GM19395 (cell line): ENCODE data around the gene ABLIM1.

ENCODE experiments used
- ATAC-seq: cut with Tn5 transposase; IDR thresholded peaks from one replicate; pipeline ENCODE4 v1.9.1; 2021; ENCODE audit warnings: mild to moderate bottlenecking, moderate library complexity; ENCODE audit not compliant: unreplicated experiment

ABLIM1 gene

GRCh38 chr10:114624951-114625780 is 32.9 kb downstream of the ABLIM1 start:
- ATAC-seq: no peak

- no peak for ATAC-seq
Measured at GRCh38 chr10:114624422-114624821, 33.7 kb downstream of the ABLIM1 start.

- no peak for ATAC-seq
Measured at GRCh38 chr10:114623661-114624294, 34.3 kb downstream of the ABLIM1 start.

GRCh38 chr10:114623155-114623554 is 34.9 kb downstream of the ABLIM1 start:
- ATAC-seq: no peak

DNA sequence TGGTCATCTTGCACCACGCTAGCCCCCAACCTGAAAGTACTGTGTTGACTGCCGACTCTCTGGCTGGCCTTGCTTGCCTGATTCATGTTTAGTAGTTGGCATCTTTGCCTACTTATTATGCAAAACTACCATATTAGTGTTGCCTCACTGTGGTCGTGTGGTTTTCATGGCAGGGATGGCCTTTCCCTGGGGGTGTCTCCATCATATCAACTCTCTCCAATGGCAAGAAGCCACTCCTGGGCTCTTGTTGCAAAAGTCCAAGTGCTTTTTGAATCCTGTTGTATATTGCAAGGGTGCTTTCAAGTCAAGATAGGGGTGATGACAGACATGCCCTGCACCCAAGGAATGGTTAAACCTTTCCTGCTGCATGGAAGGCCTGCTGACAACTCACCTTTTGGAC is 39.4 kb downstream of the ABLIM1 start:
- ATAC-seq: no peak

- no peak for ATAC-seq
Measured at GRCh38 chr10:114616516-114616915, 41.6 kb downstream of the ABLIM1 start.

DNA sequence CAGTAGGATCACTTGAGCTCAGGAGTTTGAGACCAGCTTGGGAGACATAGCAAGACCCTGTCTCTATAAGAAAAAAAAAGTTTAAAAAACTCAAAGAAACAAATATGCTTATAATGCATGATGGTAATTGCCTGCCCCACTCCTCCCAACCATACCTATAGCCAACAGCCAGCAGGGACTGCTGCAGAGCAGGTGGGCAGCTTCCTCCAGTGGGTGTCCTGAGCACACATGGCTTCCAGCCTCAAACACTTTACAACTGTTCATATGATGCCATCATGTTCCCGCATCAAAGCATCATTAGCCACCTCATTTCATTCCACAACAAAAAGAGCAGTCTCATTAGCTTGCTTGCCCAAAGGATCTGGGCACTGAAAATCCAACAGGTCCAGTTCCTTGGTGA is 42.0 kb downstream of the ABLIM1 start:
- ATAC-seq: no peak

DNA sequence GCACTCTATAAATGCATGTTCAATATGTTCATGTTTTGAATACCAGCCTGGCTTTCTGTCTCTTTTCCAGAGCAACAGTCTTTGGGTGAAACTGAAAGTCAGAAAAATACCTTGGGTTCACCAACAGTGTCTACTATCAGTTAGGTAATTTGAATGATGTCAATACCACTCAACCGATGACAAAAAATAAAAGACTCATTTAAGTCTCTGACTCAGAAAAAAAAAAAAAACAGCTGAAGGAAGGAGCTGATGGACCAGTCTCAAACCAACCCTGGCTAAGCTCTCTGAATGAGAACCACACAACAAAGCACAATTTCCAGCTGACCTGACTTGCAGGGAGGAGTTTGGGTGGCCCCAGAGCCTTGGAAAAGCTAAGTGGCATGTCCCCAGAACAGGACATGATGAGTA is 42.5 kb downstream of the ABLIM1 start:
- ATAC-seq: peak; percentile 96

DNA sequence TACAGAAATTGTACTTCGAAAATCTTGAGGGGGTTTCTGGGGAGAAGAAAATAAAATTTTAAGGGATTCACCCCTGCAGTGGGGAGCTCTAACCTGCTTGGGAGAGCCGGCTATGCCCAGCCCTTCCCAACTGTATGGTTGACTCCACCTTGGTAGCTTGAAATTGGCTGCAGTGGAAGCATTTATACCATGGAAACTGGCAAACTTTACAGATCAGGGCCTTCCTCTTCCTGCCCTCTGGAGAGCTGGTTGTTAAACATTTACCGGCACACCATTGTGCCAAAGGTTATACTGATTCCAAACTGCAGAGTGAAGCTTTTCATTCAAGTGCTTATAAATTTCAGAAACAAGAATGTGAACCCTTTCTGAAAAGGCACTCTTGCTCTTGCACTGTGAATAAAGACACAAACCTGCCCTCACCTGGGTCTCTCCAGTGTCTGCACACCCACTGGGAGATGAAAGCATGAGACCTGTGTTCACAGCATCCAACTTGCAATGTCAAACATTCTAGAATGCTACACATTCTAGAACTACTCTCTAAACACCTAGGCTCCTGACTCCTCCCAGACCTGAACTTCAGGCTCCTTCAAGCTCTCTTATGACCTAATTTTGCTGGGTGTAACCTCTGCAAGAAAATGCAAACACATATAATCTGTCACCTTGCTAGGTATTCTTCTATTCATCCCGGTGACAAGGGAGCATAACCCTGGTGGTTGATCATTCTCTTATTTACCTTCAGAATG is 44.7 kb downstream of the ABLIM1 start:
- no peak for ATAC-seq

DNA sequence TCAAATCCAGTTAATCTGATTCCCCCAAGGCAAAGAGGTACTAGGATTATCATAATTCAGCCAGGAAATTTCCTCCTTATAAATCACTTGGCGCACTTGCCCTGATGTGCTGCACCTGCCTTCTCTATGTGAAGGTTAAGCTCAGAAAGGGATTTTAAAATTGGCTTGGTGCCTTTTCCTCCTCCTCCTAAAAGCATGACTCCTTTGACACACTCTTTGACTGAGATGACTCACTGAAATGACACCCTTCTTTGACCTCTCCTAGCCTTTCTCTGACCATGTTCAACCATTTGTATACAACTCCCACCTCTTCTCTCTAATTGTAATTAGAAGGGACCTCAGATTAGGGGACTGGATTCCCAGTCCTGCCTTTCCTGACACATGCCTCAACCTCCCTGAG is 46.5 kb downstream of the ABLIM1 start:
- ATAC-seq: no peak

DNA sequence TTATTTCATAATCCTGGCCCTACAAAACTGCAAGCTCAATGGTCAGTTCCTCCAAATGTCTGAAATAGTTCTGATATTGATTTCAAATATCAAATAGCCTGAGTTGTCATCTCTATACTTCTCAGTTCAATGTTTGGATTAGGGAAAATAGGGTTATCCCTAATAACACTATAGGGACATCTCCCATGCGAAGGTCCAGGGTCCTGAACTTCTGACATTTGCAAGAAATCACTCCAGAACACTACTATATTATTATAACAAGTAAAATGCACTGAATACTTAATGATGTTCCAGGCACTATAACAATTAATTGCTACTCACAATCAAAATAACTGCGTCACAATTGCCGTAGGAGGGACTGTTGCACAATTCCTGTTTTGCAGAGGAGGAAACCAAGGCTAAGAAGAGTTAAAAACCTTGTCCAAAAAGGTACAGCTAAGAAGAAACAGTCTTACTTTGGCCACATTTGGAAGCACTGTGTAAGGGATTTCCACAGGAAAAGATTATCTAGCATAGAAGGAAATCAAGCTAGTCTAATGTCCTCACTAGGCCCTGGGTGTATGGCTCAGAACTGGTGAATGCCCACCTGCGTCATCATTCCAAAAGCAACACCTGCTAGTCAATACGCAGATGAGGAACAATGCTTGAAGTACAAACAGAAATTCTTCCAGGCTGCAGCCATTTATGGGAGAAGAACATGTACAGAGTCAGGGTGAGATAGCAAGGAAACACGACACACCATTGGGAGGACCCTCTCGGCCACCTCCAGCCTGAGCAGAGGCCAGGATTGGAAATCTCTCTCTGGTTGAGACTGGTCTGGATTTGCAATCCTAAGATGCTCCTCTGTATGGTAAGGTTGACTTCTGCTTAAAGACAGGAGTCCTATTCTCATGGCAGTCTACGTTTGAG is 48.3 kb downstream of the ABLIM1 start:
- ATAC-seq: no peak

DNA sequence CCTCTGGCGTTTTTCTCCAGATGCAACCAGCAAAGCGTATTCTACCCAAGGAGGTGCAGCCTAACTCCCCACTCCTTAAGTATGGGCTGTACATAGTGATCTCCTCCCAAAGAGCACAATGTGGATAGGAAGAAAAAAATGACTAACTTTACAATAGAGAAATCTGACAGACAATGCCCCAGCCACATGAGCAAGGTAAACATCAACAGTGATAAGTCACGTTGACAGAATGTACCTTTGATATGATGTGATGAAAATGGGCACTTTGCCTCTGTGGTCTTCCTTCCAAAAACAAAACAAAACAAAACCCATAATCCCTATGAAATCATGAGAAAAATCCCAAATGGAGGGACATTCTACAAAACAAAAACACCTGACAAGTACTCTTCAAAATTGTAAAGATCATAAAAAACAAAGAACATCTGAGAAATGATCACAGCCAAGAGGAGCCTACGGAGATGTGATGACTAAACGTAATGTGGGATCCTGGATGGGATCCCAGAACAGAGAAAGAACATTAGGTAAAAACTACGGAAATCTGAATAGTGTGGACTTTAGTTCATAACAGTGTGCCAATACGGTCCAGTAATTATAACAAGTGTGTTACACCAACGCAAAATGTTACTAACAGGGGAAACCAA is 50.6 kb downstream of the ABLIM1 start:
- ATAC-seq: no peak

DNA sequence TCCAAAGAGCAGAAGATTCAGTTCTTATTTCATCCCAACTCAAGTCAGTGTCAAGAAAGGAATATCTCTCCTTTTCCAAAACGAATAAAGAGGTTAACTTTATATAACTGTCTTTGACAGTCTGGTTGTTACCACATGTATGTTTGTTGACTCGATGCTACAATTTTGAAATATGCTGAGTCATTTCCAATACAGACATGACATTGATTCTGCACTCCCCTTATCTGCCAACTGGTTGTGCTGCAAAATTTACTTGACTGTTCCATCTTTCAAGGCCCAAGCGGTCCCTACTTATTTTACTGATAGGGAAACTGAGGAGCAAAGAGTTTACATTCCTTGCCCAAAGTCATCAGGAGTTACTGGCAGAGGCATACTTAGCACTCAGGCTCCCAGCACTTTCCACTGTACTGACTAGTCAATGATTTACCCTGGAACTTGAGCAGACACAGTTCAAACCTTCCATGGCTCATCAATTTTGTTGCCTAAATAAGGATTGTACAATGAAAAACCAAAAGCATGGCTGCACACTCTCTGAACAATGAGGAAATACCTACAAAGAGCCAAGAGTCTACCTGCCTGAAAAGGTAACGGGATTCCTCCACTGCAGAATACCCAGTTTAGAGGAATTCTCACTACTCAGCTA is 52.8 kb downstream of the ABLIM1 start:
- ATAC-seq: peak; percentile 64

DNA sequence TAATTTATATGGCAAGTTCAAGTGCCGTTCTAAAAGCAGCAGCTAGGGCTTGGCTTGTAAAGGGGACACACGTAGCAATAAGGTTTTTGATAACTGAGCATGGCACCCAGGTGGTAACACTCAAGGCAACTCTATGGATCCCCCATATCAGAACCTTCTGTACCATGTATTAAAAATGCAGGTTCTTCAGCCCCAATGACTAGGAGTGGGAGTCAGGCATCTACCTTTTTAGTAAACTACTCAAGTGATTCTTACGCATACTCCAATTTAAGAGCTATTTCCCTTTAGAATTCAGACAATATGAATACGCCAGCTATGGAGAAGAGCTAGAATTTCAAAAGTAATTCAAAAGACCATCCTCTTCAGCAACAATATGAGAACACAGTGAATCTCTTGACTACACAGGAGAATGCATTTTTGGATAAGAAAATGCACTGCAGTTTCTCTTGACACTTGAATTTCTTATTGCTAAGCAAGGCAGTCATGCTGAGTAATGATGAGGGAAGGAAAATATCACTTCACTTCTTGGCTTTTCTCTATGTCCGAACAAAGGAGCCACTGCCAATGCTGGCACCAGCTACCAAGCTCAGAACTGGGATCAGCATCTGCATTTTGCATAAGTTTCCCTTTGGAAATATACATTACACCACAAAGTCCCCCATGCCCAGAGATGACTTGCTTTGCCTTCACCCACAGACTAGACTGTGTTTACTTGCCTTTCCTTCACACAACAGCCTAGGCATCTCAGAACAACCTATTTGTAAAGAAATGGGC is 53.5 kb downstream of the ABLIM1 start:
- ATAC-seq: no peak

GRCh38 chr10:114603948-114604347 is 54.1 kb downstream of the ABLIM1 start:
- no peak for ATAC-seq

DNA sequence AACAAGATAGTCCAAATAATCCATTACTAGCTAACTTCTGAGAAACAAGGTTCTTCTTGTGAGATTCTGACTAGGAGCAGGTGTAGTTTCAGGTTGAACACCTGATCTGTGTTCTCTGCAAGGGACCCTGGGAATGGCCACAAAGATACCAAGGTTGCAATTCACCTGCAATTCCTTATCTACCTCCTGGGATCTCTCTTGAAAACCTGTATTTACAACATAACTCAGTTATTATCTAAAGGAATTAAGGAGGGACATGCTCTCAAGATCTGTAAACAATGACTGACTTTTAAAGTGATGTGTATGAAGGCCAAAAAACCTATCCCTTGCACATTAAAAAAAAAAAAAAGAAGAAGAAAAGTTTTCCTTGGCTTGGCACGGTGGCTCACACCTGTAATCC is 54.8 kb downstream of the ABLIM1 start:
- no peak for ATAC-seq

GRCh38 chr10:114600057-114600456 is 58.0 kb downstream of the ABLIM1 start:
- ATAC-seq: no peak

DNA sequence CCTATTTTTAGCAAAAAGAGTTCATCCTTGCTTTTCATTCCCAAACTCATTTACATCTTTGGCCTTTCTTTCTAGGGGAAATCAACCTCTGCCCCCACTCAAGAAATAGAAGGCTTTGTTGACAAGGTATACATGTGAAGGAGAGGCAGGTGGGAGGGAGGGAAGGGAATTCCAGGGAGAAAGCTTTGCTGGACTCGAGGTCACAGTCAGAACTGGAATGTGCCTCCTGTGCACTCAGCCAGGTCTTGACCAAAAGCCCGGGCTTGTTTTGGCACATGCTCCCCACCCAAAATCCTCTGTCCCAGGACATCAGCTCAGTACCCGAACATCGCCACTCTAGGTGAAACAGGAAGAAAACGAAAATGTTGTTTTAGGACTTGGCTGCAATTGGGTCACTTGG is 61.3 kb downstream of the ABLIM1 start:
- no peak for ATAC-seq

DNA sequence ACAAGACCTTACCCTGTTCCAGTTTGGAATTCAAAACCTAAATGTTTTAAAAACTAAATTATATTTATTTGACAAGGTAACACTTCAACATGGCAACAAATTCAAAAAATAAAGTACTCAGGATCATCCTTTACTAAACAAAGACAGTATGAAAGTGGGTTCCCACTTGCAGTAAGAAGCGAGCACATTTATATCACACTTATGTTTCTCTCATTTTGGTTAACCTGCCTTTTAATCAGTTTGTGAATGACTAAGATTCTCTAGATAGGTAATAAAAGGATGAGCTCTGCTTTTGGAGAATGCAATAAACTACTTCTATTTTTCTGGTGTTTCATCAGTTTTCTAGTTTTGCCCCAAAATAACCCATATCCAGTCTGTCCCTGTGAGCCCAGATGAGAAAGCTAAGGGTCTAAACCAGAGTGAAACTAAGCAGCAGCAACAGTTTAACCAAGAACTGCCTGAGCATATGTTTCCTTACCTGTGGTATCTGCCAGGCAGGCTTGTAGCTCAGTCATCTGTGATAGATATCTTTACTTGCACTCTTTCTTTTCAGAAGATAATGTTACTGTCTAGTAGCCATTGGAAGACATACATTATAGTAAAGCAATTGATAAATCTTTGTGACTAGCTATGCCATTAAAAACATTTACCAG is 64.1 kb downstream of the ABLIM1 start:
- no peak for ATAC-seq
